Osteoblast (primary cell): ENCODE results near the gene CHCHD10. TPM values are rescaled to one million over a fixed set of nuclear protein-coding genes. Genes with fewer than 3 reads are reported as not detected.

Experiments used
- DNase-seq: peaks from one replicate; pipeline ENCODE4 v3.0.0; 2011; ENCODE audit warnings: low spot score, mixed read lengths; ENCODE audit not compliant: insufficient read length; ENCODE audit errors: missing footprints
- H2AFZ ChIP-seq: 2 replicates; pipeline ENCODE4 v1.6.0; 2011; ENCODE audit warnings: mild to moderate bottlenecking, low read length
- H3K27ac ChIP-seq: 2 replicates; pipeline ENCODE4 v1.5.1; 2011; ENCODE audit warnings: mild to moderate bottlenecking, low read depth, low read length, moderate library complexity
- H3K27me3 ChIP-seq: 2 replicates; pipeline ENCODE4 v1.6.0; 2012; ENCODE audit warnings: mild to moderate bottlenecking, control low read depth, inconsistent platforms, low read length, moderate library complexity; ENCODE audit not compliant: insufficient read depth
- H3K36me3 ChIP-seq: 2 replicates; pipeline ENCODE4 v1.5.1; 2011; ENCODE audit warnings: mild to moderate bottlenecking, low read length, control low read depth, moderate library complexity; ENCODE audit not compliant: insufficient read depth
- H3K4me1 ChIP-seq: 2 replicates; pipeline ENCODE4 v1.5.1; 2011; ENCODE audit warnings: mild to moderate bottlenecking, low read length, control low read depth, moderate library complexity; ENCODE audit not compliant: insufficient read depth
- H3K4me2 ChIP-seq: 2 replicates; pipeline ENCODE4 v1.6.0; 2011; ENCODE audit warnings: mild to moderate bottlenecking, low read length; ENCODE audit not compliant: insufficient read depth
- H3K4me3 ChIP-seq: fragments of 200-600 bp; sonication (generic); 3 replicates; pipeline ENCODE4 v1.5.1; 2012; ENCODE audit warnings: mild to moderate bottlenecking, low read length, inconsistent platforms; ENCODE audit not compliant: insufficient read depth
- H3K79me2 ChIP-seq: 2 replicates; pipeline ENCODE4 v1.6.0; 2012; ENCODE audit warnings: mild to moderate bottlenecking, low read length, control low read depth, inconsistent platforms; ENCODE audit not compliant: insufficient read depth
- H3K9me3 ChIP-seq: 2 replicates; pipeline ENCODE4 v1.5.1; 2011; ENCODE audit warnings: low read depth, low read length, control low read depth
- H4K20me1 ChIP-seq: 2 replicates; pipeline ENCODE4 v1.6.0; 2012; ENCODE audit warnings: mild to moderate bottlenecking, low read length, control low read depth; ENCODE audit not compliant: insufficient read depth
- CTCF ChIP-seq: IDR thresholded peaks from 2 replicates; pipeline ENCODE4 v1.5.1; 2011; ENCODE audit warnings: mild to moderate bottlenecking, low read depth, low read length, moderate library complexity; ENCODE audit errors: extremely low read depth
- total RNA-seq: library from RNA; depleted of rRNA; stranded (reverse); fragments of >200 nt; gene quantifications from 2 replicates; pipeline ENCODE4 v1.2.3, GENCODE V29; 2012

Gene CHCHD10
- total RNA-seq, 1 donor: 1.1 TPM

- Histone ChIP-seq H3K79me2 (peaks cover 65% of the 10 kb centered on the region), H3K4me3 (no peak overlapping the region), H2AFZ (no peak overlapping the region), H3K36me3 (peaks cover 44% of the 10 kb centered on the region), H3K27me3 (no peaks in the 10 kb centered on the region), H4K20me1 (peaks cover 57% of the 10 kb centered on the region), H3K4me2 (no peak overlapping the region), H3K9me3 (no peaks in the 10 kb centered on the region), H3K27ac (peak overlapping the region; percentile 67), H3K4me1 (peaks cover 27% of the 10 kb centered on the region)
- TF ChIP-seq CTCF: no peak
- DNase-seq: peak; percentile 81
Measured at GRCh38 chr22:23790819-23791737, 23.3 kb upstream of the CHCHD10 start.

- peak overlapping the region; percentile 18 for H3K27ac ChIP-seq
- H3K4me1 ChIP-seq: peaks cover 29% of the 10 kb centered on the region
- no peak overlapping the region for H2AFZ ChIP-seq
- peak; percentile 82 for DNase-seq
- no peak overlapping the region for H3K4me2 ChIP-seq
- H3K27me3 ChIP-seq: no peaks in the 10 kb centered on the region
- H3K79me2 ChIP-seq: peaks cover 65% of the 10 kb centered on the region
- H3K9me3 ChIP-seq: no peaks in the 10 kb centered on the region
- H3K36me3 ChIP-seq: peaks cover 33% of the 10 kb centered on the region
- peaks cover 56% of the 10 kb centered on the region for H4K20me1 ChIP-seq
- no peak for TF ChIP-seq CTCF
- no peak overlapping the region for H3K4me3 ChIP-seq
Measured at GRCh38 chr22:23789638-23790037, 21.9 kb upstream of the CHCHD10 start.

- Histone ChIP-seq H3K27ac (peak overlapping the region; percentile 18), H3K79me2 (peaks cover 65% of the 10 kb centered on the region), H3K4me2 (no peak overlapping the region), H4K20me1 (peaks cover 56% of the 10 kb centered on the region), H2AFZ (no peak overlapping the region), H3K4me1 (peaks cover 34% of the 10 kb centered on the region), H3K36me3 (peaks cover 27% of the 10 kb centered on the region), H3K27me3 (no peaks in the 10 kb centered on the region), H3K9me3 (no peaks in the 10 kb centered on the region), H3K4me3 (no peak overlapping the region)
- no peak for TF ChIP-seq CTCF
- DNase-seq: peak; percentile 23
Measured at GRCh38 chr22:23789121-23789520, 21.3 kb upstream of the CHCHD10 start.

GRCh38 chr22:23787910-23788309 lies 20.1 kb upstream of the CHCHD10 start:
- Histone ChIP-seq H3K36me3 (peaks cover 16% of the 10 kb centered on the region), H3K4me2 (peak overlapping the region; percentile 90), H2AFZ (no peak overlapping the region), H3K4me1 (peaks cover 41% of the 10 kb centered on the region), H4K20me1 (peaks cover 50% of the 10 kb centered on the region), H3K79me2 (peaks cover 59% of the 10 kb centered on the region), H3K27me3 (no peaks in the 10 kb centered on the region), H3K4me3 (peak overlapping the region; percentile 85), H3K9me3 (no peaks in the 10 kb centered on the region), H3K27ac (peak overlapping the region; percentile 94)
- DNase-seq: no peak
- no peak for TF ChIP-seq CTCF
